ENCODE measurements around the gene JPH4. TPM values are rescaled to one million over a fixed set of nuclear protein-coding genes. Genes with fewer than 3 reads are reported as not detected.

Gene JPH4
- total RNA-seq, 1 donor from 2014 or later = 0.19 TPM

DNA sequence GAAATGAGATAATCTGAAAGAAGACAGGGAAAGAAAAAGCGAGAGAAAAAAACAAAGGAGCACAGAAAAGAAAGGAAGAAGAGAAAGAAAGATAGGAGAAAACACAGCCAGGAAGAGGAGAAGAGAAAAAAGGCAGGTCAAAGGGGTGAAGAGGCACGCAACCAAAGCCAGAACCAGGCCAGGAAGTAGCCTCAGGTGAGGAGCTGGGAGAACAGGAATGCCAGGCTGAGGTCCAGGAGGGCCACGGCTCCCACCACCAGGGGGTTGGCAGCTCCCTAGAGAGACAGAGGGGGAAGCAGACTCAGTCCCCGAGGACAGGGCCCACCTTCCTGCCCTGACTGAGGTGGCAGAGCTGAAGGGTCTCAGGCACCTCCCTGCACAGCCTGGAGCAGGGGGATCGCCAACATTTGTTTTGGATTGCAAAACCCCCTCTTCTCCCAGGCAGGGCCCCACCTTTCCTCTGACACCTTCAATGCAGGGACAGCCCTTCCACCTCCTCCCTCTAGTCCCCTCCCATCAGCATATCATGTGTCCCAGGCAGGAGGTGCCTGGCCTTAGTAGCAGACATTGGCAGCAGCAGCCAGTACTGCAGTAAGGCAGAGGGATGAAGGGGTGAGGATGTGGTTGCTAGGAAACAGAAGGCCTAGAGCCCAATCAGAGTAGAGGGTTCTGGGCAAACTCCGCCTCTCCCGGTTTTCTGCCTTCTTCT lies 9.0 kb downstream of the JPH4 start:
- no peak overlapping the region for H3K27ac ChIP-seq (replicated peaks)
- H3K36me3 ChIP-seq = no peaks in the 10 kb centered on the region
- peaks cover 19% of the 10 kb centered on the region for H3K4me1 ChIP-seq
- intact Hi-C loops (cut with micrococcal nuclease) = no loop called here
- DNase-seq = no peak
- TF ChIP-seq CTCF (IDR thresholded peaks at IDR 0.05; ENCODE audit: borderline replicate concordance) = no peak
- no peaks in the 10 kb centered on the region for H3K9me3 ChIP-seq (replicated peaks)
- H3K4me3 ChIP-seq = no peak overlapping the region
- peaks cover 35% of the 10 kb centered on the region for H3K27me3 ChIP-seq (ENCODE audit: low read depth)

DNA sequence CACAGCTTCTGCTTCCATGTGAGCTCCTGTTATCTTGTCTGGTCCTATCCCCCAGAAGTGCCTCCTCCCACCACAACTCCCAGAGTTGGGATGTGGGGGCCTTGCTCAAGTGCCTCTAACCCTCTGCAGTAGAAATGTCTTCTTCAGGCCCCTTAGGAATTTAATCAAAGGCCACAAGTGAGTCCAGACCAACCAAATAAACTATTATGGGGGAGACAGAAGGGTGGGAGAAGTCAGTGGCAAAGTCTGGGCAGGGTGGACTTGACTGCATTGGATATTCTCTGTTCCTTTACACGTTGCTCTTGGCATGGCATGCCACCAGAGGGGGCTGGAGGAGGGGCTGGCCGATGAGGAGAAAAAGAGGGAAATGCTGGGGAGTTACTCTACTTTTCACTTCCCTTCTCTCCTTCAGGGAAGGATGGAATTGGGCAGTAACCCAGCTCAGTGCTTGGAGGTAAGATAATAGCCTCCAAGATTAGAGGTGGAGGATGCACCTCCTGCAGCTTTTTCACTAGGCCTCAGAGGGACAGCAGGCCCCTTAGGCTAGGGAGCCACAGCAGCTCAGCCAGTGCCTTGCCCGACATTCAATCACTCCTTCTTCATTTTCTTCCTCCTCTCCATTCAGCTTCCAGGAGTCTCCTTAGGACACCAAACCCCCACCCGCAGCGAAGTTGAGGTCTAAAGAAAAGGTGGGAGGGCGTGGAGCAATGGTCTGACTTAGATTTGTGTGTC lies 9.8 kb downstream of the JPH4 start:
- no peak overlapping the region for H3K4me3 ChIP-seq
- H3K27ac ChIP-seq (replicated peaks) = no peak overlapping the region
- H3K4me1 ChIP-seq = peaks cover 19% of the 10 kb centered on the region
- H3K36me3 ChIP-seq = no peaks in the 10 kb centered on the region
- peaks cover 27% of the 10 kb centered on the region for H3K27me3 ChIP-seq (ENCODE audit: low read depth)
- TF ChIP-seq CTCF (IDR thresholded peaks at IDR 0.05; ENCODE audit: borderline replicate concordance) = peak; percentile 19
- intact Hi-C loops (cut with micrococcal nuclease) = no loop called here
- DNase-seq = no peak
- no peaks in the 10 kb centered on the region for H3K9me3 ChIP-seq (replicated peaks)

DNA sequence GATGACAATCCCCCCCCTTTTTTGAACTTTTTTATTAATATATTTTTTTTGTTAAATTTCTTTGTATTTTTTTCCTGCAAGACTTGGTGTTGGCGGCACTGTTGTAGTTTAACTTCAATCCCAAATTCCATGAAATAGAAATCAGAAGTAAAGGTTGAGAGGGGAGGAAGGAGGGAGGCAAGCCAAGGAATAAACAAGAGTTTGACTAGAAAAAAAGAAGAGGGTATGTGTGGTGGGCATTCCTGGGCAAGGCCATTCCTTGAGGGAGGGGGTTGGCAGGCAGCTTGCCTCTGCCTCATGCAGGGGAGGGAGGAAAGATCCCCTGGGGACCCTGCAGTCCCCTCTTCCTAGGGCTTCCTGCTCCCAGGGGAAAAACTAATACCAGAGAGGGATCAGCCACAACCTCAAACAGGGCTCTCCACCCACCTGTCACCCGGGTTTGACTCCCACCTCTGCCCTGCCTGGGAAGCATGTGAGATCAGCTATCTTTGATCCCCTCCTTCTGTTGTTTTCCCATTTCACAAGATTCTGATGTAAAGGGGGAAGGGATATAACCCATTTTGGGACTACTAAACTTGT lies 10.5 kb downstream of the JPH4 start:
- no peak for TF ChIP-seq CTCF (IDR thresholded peaks at IDR 0.05; ENCODE audit: borderline replicate concordance)
- intact Hi-C loops (cut with micrococcal nuclease) = no loop called here
- Histone ChIP-seq H3K9me3 (replicated peaks) (no peaks in the 10 kb centered on the region), H3K27me3 (ENCODE audit: low read depth) (peaks cover 20% of the 10 kb centered on the region), H3K27ac (replicated peaks) (peak overlapping the region; percentile 78), H3K4me3 (peak overlapping the region; percentile 80), H3K4me1 (peaks cover 19% of the 10 kb centered on the region), H3K36me3 (no peaks in the 10 kb centered on the region)
- DNase-seq = no peak

DNA sequence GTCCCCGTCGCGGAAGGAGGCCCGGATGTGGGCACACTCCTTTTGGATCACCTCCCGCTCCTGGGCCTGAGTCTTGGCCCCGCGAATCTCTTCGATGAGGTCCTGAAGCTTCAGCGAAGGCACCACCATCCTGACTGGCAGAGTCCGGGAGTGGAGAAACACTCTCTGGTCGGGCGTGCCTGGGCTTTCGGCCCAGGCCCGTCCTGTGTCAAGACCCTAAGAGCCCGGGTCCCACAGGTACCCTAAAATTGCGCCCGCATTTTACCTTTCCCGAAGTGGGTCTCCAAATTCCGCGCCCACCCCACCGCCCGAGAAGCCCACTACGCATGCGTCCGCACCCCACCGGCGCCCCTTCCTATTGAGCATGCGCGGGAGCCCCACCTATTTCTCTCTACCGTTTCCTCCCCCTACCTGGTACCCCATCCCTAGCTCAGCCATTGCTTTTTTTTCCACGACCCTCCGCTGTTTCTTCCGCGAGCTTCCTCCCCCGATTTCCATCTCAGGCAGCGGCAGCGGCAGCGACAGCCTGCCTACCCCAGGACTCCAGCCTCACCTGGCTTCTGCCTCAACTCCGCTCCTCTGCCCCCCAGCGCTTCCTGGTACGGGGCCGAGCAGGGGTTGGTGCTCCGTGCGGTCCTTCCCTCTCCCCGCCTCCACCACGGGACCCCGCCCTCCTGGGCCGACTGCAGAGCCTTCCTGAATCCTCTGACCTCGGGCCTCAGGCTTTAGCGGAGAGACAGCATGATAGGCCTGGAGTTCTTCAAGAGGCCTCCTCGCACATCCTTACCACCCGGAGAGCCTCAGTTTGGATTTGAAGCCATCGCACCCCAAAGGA lies 11.2 kb downstream of the JPH4 start, which contains the start of gene AP1G2:
Gene AP1G2 (minus strand): TSS at position 606 of the 835 bp plus-strand sequence. CDS start 477 bp downstream, at position 129.
- peaks cover 13% of the 10 kb centered on the region for H3K27me3 ChIP-seq (ENCODE audit: low read depth)
- peak; percentile 86 for DNase-seq
- peak within 1 kb of the TSS; percentile 80 for H3K4me3 ChIP-seq
- TF ChIP-seq CTCF (IDR thresholded peaks at IDR 0.05; ENCODE audit: borderline replicate concordance) = no peak
- no peaks in the 10 kb centered on the region for H3K36me3 ChIP-seq
- intact Hi-C loops (cut with micrococcal nuclease) = no loop called here
- H3K9me3 ChIP-seq (replicated peaks) = no peaks in the 10 kb centered on the region
- H3K27ac ChIP-seq (replicated peaks) = peak within 1 kb of the TSS; percentile 78
- peaks cover 19% of the 10 kb centered on the region for H3K4me1 ChIP-seq

- H3K27me3 ChIP-seq (ENCODE audit: low read depth) = peaks cover 7% of the 10 kb centered on the region
- intact Hi-C loops (cut with micrococcal nuclease) = no loop called here
- TF ChIP-seq CTCF (IDR thresholded peaks at IDR 0.05; ENCODE audit: borderline replicate concordance) = peak; percentile 19
- no peaks in the 10 kb centered on the region for H3K9me3 ChIP-seq (replicated peaks)
- no peak for DNase-seq
- H3K4me1 ChIP-seq = peaks cover 19% of the 10 kb centered on the region
- peaks cover 4% of the 10 kb centered on the region for H3K36me3 ChIP-seq
- peak overlapping the region; percentile 80 for H3K4me3 ChIP-seq
- peak overlapping the region; percentile 78 for H3K27ac ChIP-seq (replicated peaks)
Measured at GRCh38 chr14:23566778-23567185, 11.8 kb downstream of the JPH4 start.
